GM12878 (cell line): ENCODE results near the gene WDFY4. TPM values are rescaled to one million over a fixed set of nuclear protein-coding genes. Genes with fewer than 3 reads are reported as not detected.

Experiments
- ATAC-seq: fragments of 200-7000 bp; cut with Tn5 transposase; 3 replicates; pipeline ENCODE4 v1.9.1; 2020; ENCODE audit warnings: mild to moderate bottlenecking, moderate library complexity
- BruUV-seq: library from RNA; stranded (reverse); fragments of 400-500 nt; replicated peaks from 2 replicates; lab custom pipeline; 2021; lab: Mats Ljungman, UMichigan
- CTCF ChIA-PET: fragments of 300-600 bp; sonication (Branson Sonifier 250); formaldehyde crosslinking; extraction: SDS; loops from one replicate; lab custom pipeline; 2021; ENCODE audit warnings: inconsistent platforms; lab: Yijun Ruan, JAX
- POLR2A ChIA-PET: fragments of 350-600 bp; formaldehyde crosslinking; extraction: SDS; loops from one replicate; lab custom pipeline; 2021; ENCODE audit warnings: inconsistent platforms; lab: Charles Lee
- RAD21 ChIA-PET: fragments of 300-600 bp; sonication (Branson Sonifier 250); formaldehyde crosslinking; loops from one replicate; lab custom pipeline; 2023; ENCODE audit warnings: antibody characterized with exemption; ENCODE audit not compliant: unreplicated experiment; lab: Charles Lee
- SMC1A ChIA-PET: fragments of 300-600 bp; sonication (Branson Sonifier 250); formaldehyde crosslinking; loops from one replicate; lab custom pipeline; 2023; ENCODE audit not compliant: unreplicated experiment, uncharacterized antibody; lab: Charles Lee
- DNase-seq: peaks from one replicate; pipeline ENCODE4 v3.0.0-alpha.2; 2011; ENCODE audit warnings: low read depth, low spot score
- FAIRE-seq: peaks from 3 replicates; lab custom pipeline; 2011; peaks lifted over from hg19 to GRCh38; lab: Jason Lieb, UNC
- H2AFZ ChIP-seq: 2 replicates; pipeline ENCODE4 v1.6.0; 2011; ENCODE audit warnings: low read depth, low read length, control low read depth; ENCODE audit not compliant: control insufficient read depth
- H3K27ac ChIP-seq: 2 replicates; pipeline ENCODE4 v1.5.1; 2011; ENCODE audit warnings: control low read depth; ENCODE audit not compliant: control insufficient read depth, insufficient read depth
- H3K27me3 ChIP-seq, 2 experiments: replicated peaks in 1 of 2; 2 replicates each; pipeline versions ENCODE4 v1.6.0 to v1.6.1; 2011; ENCODE audit warnings: low read length in 1 of 2; ENCODE audit not compliant: control insufficient read depth in 2 of 2, insufficient read depth in 2 of 2
- H3K36me3 ChIP-seq, 2 experiments: 2 replicates each; pipeline ENCODE4 v1.5.1; 2011; ENCODE audit warnings: low read length in 1 of 2; ENCODE audit not compliant: control insufficient read depth in 2 of 2, insufficient read depth in 2 of 2
- H3K4me1 ChIP-seq: 2 replicates; pipeline ENCODE4 v1.6.1; 2011; ENCODE audit warnings: mild to moderate bottlenecking, low read length, moderate library complexity, mixed read lengths; ENCODE audit not compliant: control insufficient read depth, insufficient read depth
- H3K4me2 ChIP-seq: 2 replicates; pipeline ENCODE4 v1.6.0; 2011; ENCODE audit warnings: control low read depth; ENCODE audit not compliant: control insufficient read depth, insufficient read depth
- H3K4me3 ChIP-seq: fragments of 200-600 bp; sonication (generic); 2 replicates; pipeline ENCODE4 v1.5.1; 2016
- H3K79me2 ChIP-seq: 2 replicates; pipeline ENCODE4 v1.6.0; 2011; ENCODE audit warnings: low read length; ENCODE audit not compliant: control insufficient read depth, insufficient read depth
- H3K9ac ChIP-seq: 2 replicates; pipeline ENCODE4 v1.8.0; 2011; ENCODE audit warnings: low read length, control low read depth, mixed read lengths; ENCODE audit not compliant: control insufficient read depth, insufficient read depth
- H3K9me3 ChIP-seq: replicated peaks from 3 replicates; pipeline ENCODE4 v1.5.1; 2011; ENCODE audit warnings: mild to moderate bottlenecking, low read length; ENCODE audit not compliant: control insufficient read depth, insufficient read depth
- H4K20me1 ChIP-seq: 2 replicates; pipeline ENCODE4 v1.6.0; 2011; ENCODE audit not compliant: control insufficient read depth, insufficient read depth
- ATF3 ChIP-seq: IDR thresholded peaks from 2 replicates; pipeline ENCODE4 v1.6.1; 2011; ENCODE audit warnings: low read depth, mild to moderate bottlenecking, low read length, moderate library complexity, borderline replicate concordance; ENCODE audit errors: extremely low read depth
- CHD1 ChIP-seq: IDR thresholded peaks from 2 replicates; pipeline ENCODE4 v1.6.1; 2012; ENCODE audit warnings: low read depth, low read length, improper control_type of control experiment
- E2F8 ChIP-seq: fragments of 450-650 bp; IDR thresholded peaks from 2 replicates; pipeline ENCODE4 v1.6.1; 2018; ENCODE audit warnings: mild to moderate bottlenecking, low read depth, moderate library complexity; ENCODE audit not compliant: partially characterized antibody
- E4F1 ChIP-seq: fragments of 450-650 bp; IDR thresholded peaks from 2 replicates; pipeline ENCODE4 v1.6.1; 2018; ENCODE audit warnings: borderline replicate concordance, mild to moderate bottlenecking; ENCODE audit not compliant: partially characterized antibody
- EZH2 ChIP-seq: IDR thresholded peaks from 2 replicates; pipeline ENCODE4 v1.6.1; 2012; ENCODE audit warnings: low read depth, mild to moderate bottlenecking, control low read depth, inconsistent platforms, low read length, borderline replicate concordance; ENCODE audit not compliant: control insufficient read depth
- HDGF ChIP-seq: fragments of 450-650 bp; IDR thresholded peaks from 2 replicates; pipeline ENCODE4 v1.6.1; 2016; ENCODE audit warnings: antibody characterized with exemption
- IRF5 ChIP-seq: fragments of 450-650 bp; IDR thresholded peaks from 2 replicates; pipeline ENCODE4 v1.6.1; 2017; ENCODE audit warnings: borderline replicate concordance
- POLR2AphosphoS5 ChIP-seq: IDR thresholded peaks from 2 replicates; pipeline ENCODE4 v1.6.1; 2011; ENCODE audit warnings: mild to moderate bottlenecking, low read length, inconsistent platforms
- POU2F2 ChIP-seq: IDR thresholded peaks from 3 replicates; pipeline ENCODE4 v1.6.1; 2011; ENCODE audit warnings: low read depth, mild to moderate bottlenecking, low read length, borderline replicate concordance
- SIX5 ChIP-seq: IDR thresholded peaks from 2 replicates; pipeline ENCODE4 v1.6.1; 2011; ENCODE audit warnings: mild to moderate bottlenecking, low read depth, low read length, moderate library complexity; ENCODE audit not compliant: severe bottlenecking
- SRF ChIP-seq, 2 experiments: IDR thresholded peaks; 2 replicates each; pipeline ENCODE4 v1.6.1; 2011; ENCODE audit warnings: low read depth in 2 of 2, low read length in 2 of 2, mild to moderate bottlenecking in 1 of 2, moderate library complexity in 1 of 2
- TCF3 ChIP-seq: IDR thresholded peaks from 2 replicates; pipeline ENCODE4 v1.6.1; 2012; ENCODE audit warnings: low read depth, mild to moderate bottlenecking, low read length, borderline replicate concordance; ENCODE audit not compliant: insufficient read depth
- ZBTB33 ChIP-seq: fragments of 450-650 bp; IDR thresholded peaks from 2 replicates; pipeline ENCODE4 v1.6.1; 2017; ENCODE audit warnings: mild to moderate bottlenecking
- ZNF274 ChIP-seq: IDR thresholded peaks from one replicate; pipeline ENCODE4 v1.8.0; 2011; ENCODE audit not compliant: insufficient read length, insufficient read depth
- WGBS: methylation state at CpG from one replicate; pipeline ENCODE4 v1.1.6; 2016; ENCODE audit warnings: low lambda C conversion rate; ENCODE audit not compliant: insufficient replicate concordance, insufficient coverage; ENCODE audit errors: missing lambda C conversion rate; 5-methylcytosine and 5-hydroxymethylcytosine counted together
- in situ Hi-C: fragments of 300-500 bp; cut with MboI; formaldehyde crosslinking; loops from 9 replicates; pipeline ENCODE4 v1.14.3; 2018; ENCODE audit warnings: mixed read lengths
- intact Hi-C: fragments of 100-400 bp; cut with micrococcal nuclease; formaldehyde crosslinking; loops from one replicate; pipeline ENCODE4 v1.14.2; 2022; ENCODE audit not compliant: unreplicated experiment
- polyA plus RNA-seq, 11 experiments: library from polyadenylated mRNA; depleted of rRNA in 4 of 11; unstranded in 6 of 11; stranded (reverse) in 5 of 11; fragments of >200 nt; fragmentation: Nextera tagmentation in 4 of 11; fragmentation: Illumina TruSeq in 1 of 11; extraction: Ambion mirVana in 4 of 11; extraction: Trizol in 1 of 11; gene quantifications; 1 replicate in 1 of 11; 2 replicates in 10 of 11; pipeline versions ENCODE4 v1.2.1 to v1.2.3, GENCODE V29; 2011 to 2016; ENCODE audit warnings: inconsistent platforms in 2 of 11, missing spikeins in 2 of 11, low read depth in 1 of 11
- total RNA-seq, 4 experiments: library from RNA; depleted of rRNA in 3 of 4; stranded (reverse); fragments of >200 nt in 3 of 4; fragmentation: Illumina TruSeq in 1 of 4; extraction: Trizol in 1 of 4; gene quantifications; 2 replicates each; pipeline versions ENCODE4 v1.2.1 to v1.2.3, GENCODE V29; 2013 to 2021

The WDFY4 gene
- total and polyA plus RNA-seq, 10 of the 15 experiments (the other 5 are each of a cell fraction or from before 2014, with no cell fraction given), result 13.5 to 132 (median 47.3) TPM

- Histone ChIP-seq H2AFZ (no peak overlapping the region), H3K27me3 (no peaks in the 10 kb centered on the region), H3K4me3 (no peak overlapping the region), H3K79me2 (peaks cover 94% of the 10 kb centered on the region), H3K27ac (no peak overlapping the region), H3K9me3 (no peaks in the 10 kb centered on the region; the same call in 2 of the 3 replicates), H3K4me2 (peak overlapping the region; percentile 30), H3K4me1 (peaks cover 18% of the 10 kb centered on the region), H4K20me1 (peaks cover 2% of the 10 kb centered on the region; the same call in 1 of the 2 replicates), H3K36me3 (peaks cover 16 to 30% of the 10 kb centered on the region in 2 experiments), H3K9ac (no peak overlapping the region)
- ChIA-PET CTCF (interaction anchor here (0.7 to 19.6 kb wide), 4 partner anchors 9 to 36 kb away, joined by 3 to 221 read pairs (median 4); no protein-coding TSS in a partner anchor), SMC1A (interaction anchor here (1.0 to 3.2 kb wide), 7 partner anchors 9 to 36 kb away, joined by 3 to 16 read pairs (median 4); partner anchors contain the start of gene WDFY4), RAD21 (interaction anchor here (1.1 to 2.8 kb wide), 3 partner anchors 9 to 36 kb away, joined by 4 to 12 read pairs (median 4); no protein-coding TSS in a partner anchor), POLR2A (interaction anchor here (1.1 to 1.4 kb wide), 2 partner anchors 8 to 14 kb away, joined by 5 to 6 read pairs; partner anchors contain the start of gene WDFY4)
- DNase-seq, result no peak
- in situ Hi-C loops, result no loop called here
- ATAC-seq, result no peak
- intact Hi-C loops, result no loop called here
- FAIRE-seq, result no peak
- no TSS peak for BruUV-seq
- WGBS, result 76% methylated on average over 4 of the region's 4 CpGs
- TF ChIP-seq POU2F2 (no peak), ZNF274 (no peak), HDGF (no peak), ZBTB33 (no peak), EZH2 (no peak), E4F1 (no peak), E2F8 (no peak), IRF5 (no peak), SRF (IDR thresholded peaks at IDR 0.05; ENCODE audit: low read depth in 2 of 2, low read length in 2 of 2) (no peak), ATF3 (no peak), POLR2AphosphoS5 (no peak), SIX5 (no peak), TCF3 (no peak), CHD1 (no peak)
These were observed 8.1 kb downstream of the WDFY4 start for GRCh38 chr10:48692748-48693147.
